SK-N-SH (cell line): ENCODE results near the gene PRSS23. TPM values are rescaled to one million over a fixed set of nuclear protein-coding genes. Genes with fewer than 3 reads are reported as not detected.

Experiments used
- CTCF ChIA-PET: fragments of 300-600, 350-600 bp; formaldehyde crosslinking; extraction: SDS; loops from one replicate; lab custom pipeline; 2021; lab: Yijun Ruan, JAX
- POLR2A ChIA-PET: fragments of 350-600 bp; sonication (Branson Sonifier 250); formaldehyde crosslinking; extraction: SDS; loops from one replicate; lab custom pipeline; 2020; ENCODE audit warnings: antibody characterized with exemption, inconsistent platforms; lab: Yijun Ruan, JAX
- DNase-seq: peaks from one replicate; pipeline ENCODE4 v3.0.0; 2012
- H2AFZ ChIP-seq: fragments of 200-600 bp; sonication (generic); 2 replicates; pipeline ENCODE4 v1.8.1; 2016; ENCODE audit warnings: antibody characterized with exemption, mild to moderate bottlenecking, low read depth
- H3F3A ChIP-seq: fragments of 200-600 bp; sonication (generic); replicated peaks from 2 replicates; pipeline ENCODE3; 2016; ENCODE audit warnings: antibody characterized with exemption, mild to moderate bottlenecking; ENCODE audit not compliant: insufficient read depth
- H3K27ac ChIP-seq, 2 experiments: fragments of 200-500 bp in 1 of 2; fragments of 200-600 bp in 1 of 2; sonication (Bioruptor generic) in 1 of 2; sonication (generic), shearing (Covaris generic) in 1 of 2; 2 replicates each; pipeline versions ENCODE4 v1.5.1 to v1.6.1; 2014 to 2016; ENCODE audit warnings: low read depth in 2 of 2, inconsistent platforms in 1 of 2, low read length in 1 of 2, mild to moderate bottlenecking in 1 of 2, mixed read lengths in 1 of 2
- H3K27me3 ChIP-seq: fragments of 200-600 bp; sonication (generic), shearing (Covaris generic); 2 replicates; pipeline ENCODE4 v1.6.1; 2016; ENCODE audit warnings: mixed run types; ENCODE audit not compliant: insufficient read depth
- H3K36me3 ChIP-seq, 2 experiments: fragments of 200-500 bp in 1 of 2; fragments of 200-600 bp in 1 of 2; sonication (Bioruptor generic) in 1 of 2; sonication (generic) in 1 of 2; replicated peaks in 1 of 2; 2 replicates each; pipeline versions ENCODE3 to v1.5.1; 2014 to 2016; ENCODE audit warnings: low read length in 1 of 2, mild to moderate bottlenecking in 1 of 2; ENCODE audit not compliant: insufficient read depth in 2 of 2, control insufficient read depth in 1 of 2
- H3K4me1 ChIP-seq, 2 experiments: fragments of 200-500 bp in 1 of 2; fragments of 200-600 bp in 1 of 2; sonication (Bioruptor generic) in 1 of 2; sonication (generic), shearing (Covaris generic) in 1 of 2; 2 replicates each; pipeline versions ENCODE4 v1.5.1 to v1.6.1; 2014 to 2016; ENCODE audit warnings: low read depth in 1 of 2, low read length in 1 of 2, mixed run types in 1 of 2; ENCODE audit not compliant: insufficient read depth in 2 of 2, control insufficient read depth in 1 of 2
- H3K4me2 ChIP-seq: fragments of 200-600 bp; sonication (generic), shearing (Covaris generic); 2 replicates; pipeline ENCODE4 v1.6.1; 2017; ENCODE audit warnings: mixed run types
- H3K4me3 ChIP-seq, 2 experiments: fragments of 200-500 bp in 1 of 2; fragments of 200-600 bp in 1 of 2; sonication (Bioruptor generic) in 1 of 2; sonication (generic), shearing (Covaris generic) in 1 of 2; 2 replicates each; pipeline versions ENCODE4 v1.5.1 to v1.8.1; 2014 to 2016; ENCODE audit warnings: low read depth in 2 of 2, inconsistent platforms in 1 of 2, low read length in 1 of 2, mild to moderate bottlenecking in 1 of 2, mixed read lengths in 1 of 2, moderate library complexity in 1 of 2
- H3K79me2 ChIP-seq: fragments of 200-600 bp; sonication (generic); 2 replicates; pipeline ENCODE4 v1.8.1; 2017; ENCODE audit warnings: mild to moderate bottlenecking; ENCODE audit not compliant: insufficient read depth
- H3K9ac ChIP-seq: fragments of 200-600 bp; sonication (generic); 2 replicates; pipeline ENCODE4 v1.6.1; 2017; ENCODE audit warnings: mixed run types
- H3K9me2 ChIP-seq: fragments of 200-600 bp; sonication (generic); 2 replicates; pipeline ENCODE4 v1.6.1; 2017; ENCODE audit warnings: mixed run types
- H3K9me3 ChIP-seq: fragments of 200-600 bp; sonication (generic); 2 replicates; pipeline ENCODE4 v1.6.1; 2017; ENCODE audit warnings: mixed run types, mild to moderate bottlenecking, moderate library complexity
- H4K20me1 ChIP-seq: fragments of 200-600 bp; sonication (generic); 2 replicates; pipeline ENCODE4 v1.6.1; 2017; ENCODE audit warnings: mild to moderate bottlenecking, mixed run types; ENCODE audit not compliant: insufficient read depth
- CHD2 ChIP-seq: fragments of 150-350 bp; IDR thresholded peaks from 2 replicates; pipeline ENCODE4 v1.6.1; 2018; ENCODE audit warnings: low read length; ENCODE audit not compliant: partially characterized antibody
- ELF1 ChIP-seq: IDR thresholded peaks from 2 replicates; pipeline ENCODE4 v1.4.0; 2012
- EP300 ChIP-seq, 2 experiments: IDR thresholded peaks; 2 replicates each; pipeline versions ENCODE4 v1.4.0 to v1.6.1; 2012; ENCODE audit warnings: borderline replicate concordance in 1 of 2, low read depth in 1 of 2, low read length in 1 of 2
- FOSL2 ChIP-seq: IDR thresholded peaks from 2 replicates; pipeline ENCODE4 v1.4.0; 2012; ENCODE audit warnings: low read depth, mild to moderate bottlenecking, moderate library complexity, borderline replicate concordance
- IRF3 ChIP-seq: fragments of 150-350 bp; IDR thresholded peaks from 2 replicates; pipeline ENCODE4 v1.6.1; 2016; ENCODE audit warnings: mild to moderate bottlenecking, low read depth, low read length
- JUND ChIP-seq: IDR thresholded peaks from 2 replicates; pipeline ENCODE4 v1.4.0; 2012
- MEF2A ChIP-seq: IDR thresholded peaks from 2 replicates; pipeline ENCODE4 v1.4.0; 2012; ENCODE audit warnings: low read depth, borderline replicate concordance
- NFIC ChIP-seq: IDR thresholded peaks from 2 replicates; pipeline ENCODE4 v1.4.0; 2012; ENCODE audit warnings: borderline replicate concordance
- NRF1 ChIP-seq: IDR thresholded peaks from 2 replicates; pipeline ENCODE4 v1.6.1; 2012; ENCODE audit warnings: low read depth, mild to moderate bottlenecking, low read length
- PBX3 ChIP-seq: IDR thresholded peaks from 2 replicates; pipeline ENCODE4; 2012
- POLR2AphosphoS5 ChIP-seq: IDR thresholded peaks from 2 replicates; pipeline ENCODE4 v1.6.1; 2012; ENCODE audit warnings: low read depth, low read length
- RCOR1 ChIP-seq: fragments of 150-350 bp; IDR thresholded peaks from 2 replicates; pipeline ENCODE4 v1.6.1; 2017; ENCODE audit warnings: antibody characterized with exemption, low read length
- RFX5 ChIP-seq: IDR thresholded peaks from 2 replicates; pipeline ENCODE4 v1.6.1; 2012; ENCODE audit warnings: mild to moderate bottlenecking, improper control_type of control experiment, low read length
- RXRA ChIP-seq: IDR thresholded peaks from 2 replicates; pipeline ENCODE4 v1.4.0; 2012; ENCODE audit warnings: low read depth, mild to moderate bottlenecking, borderline replicate concordance
- SIN3A ChIP-seq: IDR thresholded peaks from 2 replicates; pipeline ENCODE4 v1.6.1; 2012; ENCODE audit warnings: low read depth, mild to moderate bottlenecking, low read length, moderate library complexity, borderline replicate concordance
- SMC3 ChIP-seq: IDR thresholded peaks from 2 replicates; pipeline ENCODE4 v1.6.1; 2012; ENCODE audit warnings: low read depth, low read length, improper control_type of control experiment
- TAF1 ChIP-seq: IDR thresholded peaks from 2 replicates; pipeline ENCODE4 v1.6.1; 2012; ENCODE audit warnings: low read depth, mild to moderate bottlenecking, low read length, moderate library complexity, borderline replicate concordance
- TCF12 ChIP-seq: IDR thresholded peaks from 2 replicates; pipeline ENCODE4 v1.4.0; 2012
- USF2 ChIP-seq: fragments of 150-350 bp; IDR thresholded peaks from 2 replicates; pipeline ENCODE4 v1.6.1; 2017; ENCODE audit warnings: antibody characterized with exemption, low read length, low read depth, borderline replicate concordance
- ZBTB33 ChIP-seq: IDR thresholded peaks from 2 replicates; pipeline ENCODE4 v1.4.0; 2012; ENCODE audit warnings: low read depth, borderline replicate concordance
- WGBS: methylation state at CpG from one replicate; pipeline ENCODE4 v1.1.6; 2017; ENCODE audit warnings: low lambda C conversion rate; 5-methylcytosine and 5-hydroxymethylcytosine counted together
- polyA plus RNA-seq, 3 experiments: library from polyadenylated mRNA; depleted of rRNA; stranded (reverse); fragments of >200 nt; gene quantifications; 2 replicates each; pipeline ENCODE4 v1.2.3, GENCODE V29; 2012
- TF ChIP-seq, protein P1 (sequence below): IDR thresholded peaks from 2 replicates; pipeline ENCODE4 v1.4.0; 2012; ENCODE audit warnings: low read depth, borderline replicate concordance

Gene PRSS23
- polyA plus RNA-seq, 1 of the 3 experiments (the other 2 are of a cell fraction): 326 TPM

GRCh38 chr11:86802146-86802545 is 1.8 kb downstream of the PRSS23 start:
- peaks cover 78% of the 10 kb centered on the region for H3K79me2 ChIP-seq
- POLR2A ChIA-PET: no interaction called here
- H3K9ac ChIP-seq: peak overlapping the region; percentile 99
- WGBS: 18% methylated on average over 5 of the region's 5 CpGs
- H3K4me1 ChIP-seq: peaks cover 6 to 30% of the 10 kb centered on the region in 2 experiments
- H3K27ac ChIP-seq: peak overlapping the region; percentile 60 to 93
- H3K4me2 ChIP-seq: peak overlapping the region; percentile 80
- peaks cover 39% of the 10 kb centered on the region for H4K20me1 ChIP-seq
- no peaks in the 10 kb centered on the region for H3K9me2 ChIP-seq
- H3K9me3 ChIP-seq: no peaks in the 10 kb centered on the region
- CTCF ChIA-PET: interaction anchor here (0.7 to 6.4 kb wide), 9 partner anchors 10 to 346 kb away, joined by 3 to 32 read pairs (median 3); no protein-coding TSS in a partner anchor
- no peak for DNase-seq
- H2AFZ ChIP-seq: no peak overlapping the region
- H3K27me3 ChIP-seq: no peaks in the 10 kb centered on the region
- TF ChIP-seq JUND: no peak
- no peak for TF ChIP-seq NFIC
- H3F3A ChIP-seq: peaks cover 64% of the 10 kb centered on the region
- peak overlapping the region; percentile 73 to 84 for H3K4me3 ChIP-seq
- peaks cover 26 to 44% of the 10 kb centered on the region in 2 experiments for H3K36me3 ChIP-seq

- Histone ChIP-seq H3K27me3 (no peaks in the 10 kb centered on the region), H3K27ac (peak overlapping the region; percentile 60 to 93; a peak in 3 of 4 replicates), H3F3A (peaks cover 64% of the 10 kb centered on the region), H3K36me3 (peaks cover 31 to 46% of the 10 kb centered on the region in 2 experiments), H2AFZ (no peak overlapping the region), H3K79me2 (peaks cover 83% of the 10 kb centered on the region), H3K9me2 (no peaks in the 10 kb centered on the region), H4K20me1 (peaks cover 44% of the 10 kb centered on the region), H3K4me1 (peaks cover 6 to 30% of the 10 kb centered on the region in 2 experiments), H3K4me3 (peak overlapping the region; percentile 73 to 84; a peak in 3 of 4 replicates), H3K9ac (peak overlapping the region; percentile 99), H3K9me3 (no peaks in the 10 kb centered on the region), H3K4me2 (peak overlapping the region; percentile 80)
- CTCF ChIA-PET: interaction anchor here (0.5 to 6.4 kb wide), 13 partner anchors 9 to 346 kb away, joined by 3 to 32 read pairs (median 3); no protein-coding TSS in a partner anchor
- DNase-seq: peak; percentile 43
- POLR2A ChIA-PET: no interaction called here
- WGBS: 0% methylated on average over 3 of the region's 3 CpGs
- no peak for TF ChIP-seq RXRA
- TF ChIP-seq SIN3A: peak; percentile 39; the same call in 1 of the 2 replicates
- no peak for TF ChIP-seq RFX5
- TF ChIP-seq NFIC: no peak
- no peak for TF ChIP-seq MEF2A
- TF ChIP-seq FOSL2: 0 out of 2 replicates have a peak, but pooled peaks have one; percentile 29
- TF ChIP-seq USF2: no peak
- TF ChIP-seq SMC3: peak; percentile 37
- TF ChIP-seq, protein P1, sequence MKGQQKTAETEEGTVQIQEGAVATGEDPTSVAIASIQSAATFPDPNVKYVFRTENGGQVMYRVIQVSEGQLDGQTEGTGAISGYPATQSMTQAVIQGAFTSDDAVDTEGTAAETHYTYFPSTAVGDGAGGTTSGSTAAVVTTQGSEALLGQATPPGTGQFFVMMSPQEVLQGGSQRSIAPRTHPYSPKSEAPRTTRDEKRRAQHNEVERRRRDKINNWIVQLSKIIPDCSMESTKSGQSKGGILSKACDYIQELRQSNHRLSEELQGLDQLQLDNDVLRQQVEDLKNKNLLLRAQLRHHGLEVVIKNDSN: no peak
- TF ChIP-seq CHD2: no peak
- no peak for TF ChIP-seq RCOR1
- peak; percentile 7; the same call in 1 of the 2 replicates for TF ChIP-seq PBX3
- no peak for TF ChIP-seq TCF12
- TF ChIP-seq POLR2AphosphoS5: no peak
- TF ChIP-seq NRF1: no peak
- TF ChIP-seq IRF3: no peak
- no peak for TF ChIP-seq TAF1
- TF ChIP-seq EP300 (IDR thresholded peaks at IDR 0.05; ENCODE audit: borderline replicate concordance in 1 of 2, low read depth in 1 of 2, low read length in 1 of 2): no peak
- TF ChIP-seq ELF1: no peak
- no peak for TF ChIP-seq ZBTB33
Measured at GRCh38 chr11:86802601-86803051, 2.3 kb downstream of the PRSS23 start.
